LoVo (cell line): ENCODE measurements around the gene PRG3.
"Not testable (repeated sequence)": the region's sequence is repeated elsewhere in the genome, so short reads cannot be mapped to it uniquely, and the experiment has no call there.

ENCODE experiments used
- DNase-seq: peaks from one replicate; pipeline ENCODE4 v3.0.0-alpha.2; 2016; ENCODE audit warnings: low spot score

PRG3 gene

GRCh38 chr11:57336856-57337255 is 44.1 kb downstream of the PRG3 start:
- DNase-seq: not testable (repeated sequence)

- DNase-seq: no peak
These were observed 44.8 kb downstream of the PRG3 start for GRCh38 chr11:57336111-57336666.

DNA sequence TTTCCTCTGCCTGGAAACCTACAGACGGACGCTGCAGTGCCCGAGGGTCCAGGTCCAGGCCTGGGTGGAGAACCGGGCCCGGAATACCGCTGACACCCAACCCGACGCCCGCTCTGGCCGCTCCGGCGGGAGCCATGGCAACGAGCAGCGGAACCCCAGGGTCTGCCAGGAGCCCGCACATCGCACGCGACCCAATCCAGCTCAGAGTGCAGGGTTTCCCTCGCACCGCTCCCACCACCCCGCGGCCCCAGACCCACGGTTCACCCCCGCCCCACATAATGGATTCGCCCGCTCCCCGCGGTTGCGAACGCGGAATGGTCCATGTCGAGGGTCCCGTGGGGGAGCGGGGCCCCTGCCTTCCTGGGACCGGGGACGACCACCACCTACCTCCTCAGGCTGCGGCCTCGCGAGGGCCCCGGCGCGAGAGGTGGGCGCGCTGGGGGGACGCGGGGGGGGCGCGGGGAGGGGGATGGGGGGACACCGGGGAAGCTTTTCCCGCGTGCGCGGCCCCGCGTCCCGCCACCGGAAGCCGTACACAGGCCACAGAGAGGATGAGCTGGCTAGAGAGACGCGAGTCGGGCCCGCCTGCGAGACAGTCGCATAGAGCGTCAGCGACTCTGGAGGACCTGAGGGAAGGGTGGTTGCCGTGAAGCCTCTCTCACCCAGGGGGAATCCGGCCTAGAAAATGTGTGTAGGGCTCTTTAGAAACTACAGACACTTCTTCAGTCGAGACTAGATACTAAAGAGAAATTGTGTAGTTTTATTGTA is 45.4 kb downstream of the PRG3 start, which contains the start of gene SSRP1:
Gene SSRP1, minus strand, starts transcription at position 550 of the 768 bp plus-strand sequence. CDS start 771 bp downstream, outside the sequence.
- DNase-seq: peak; percentile 84

GRCh38 chr11:57335023-57335342 is 46.0 kb downstream of the PRG3 start:
- DNase-seq: no peak

- DNase-seq: no peak
These were observed 48.1 kb downstream of the PRG3 start for GRCh38 chr11:57332694-57333440.

- no peak for DNase-seq
These were observed 49.2 kb downstream of the PRG3 start for GRCh38 chr11:57331720-57332119.

DNA sequence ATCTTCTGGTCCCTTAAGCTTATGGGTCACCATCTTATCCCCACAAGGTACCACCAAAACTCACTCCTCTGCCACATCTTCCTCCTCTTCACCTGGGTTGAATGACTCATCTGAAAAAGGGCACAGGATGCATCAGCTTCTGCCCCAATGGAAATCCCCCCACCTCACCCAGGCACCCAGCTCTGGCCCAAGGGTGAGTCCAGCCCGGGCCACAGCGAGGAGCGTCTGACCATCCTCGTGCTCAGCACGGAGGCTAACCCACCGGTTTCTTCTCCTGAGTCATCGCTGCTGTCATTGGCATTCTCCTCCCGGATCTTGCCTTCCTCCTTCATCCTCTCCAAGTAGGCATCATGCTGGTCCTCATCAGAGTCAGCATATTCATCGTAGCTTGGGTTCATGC is 50.9 kb downstream of the PRG3 start:
- no peak for DNase-seq

- no peak for DNase-seq
These were observed 53.2 kb downstream of the PRG3 start for GRCh38 chr11:57327721-57328120.
